Esophagus squamous epithelium (tissue), 4 donors: ENCODE measurements around the gene COX18.

Experiments
- CTCF ChIP-seq, 6 experiments: fragments of 450-650 bp in 4 of 6; fragments of 200-600 bp in 2 of 6; sonication (generic) in 2 of 6; IDR thresholded peaks; one replicate each; pipeline ENCODE4 v1.5.1; 2016 to 2019; ENCODE audit warnings: antibody characterized with exemption in 6 of 6, mild to moderate bottlenecking in 4 of 6, moderate library complexity in 4 of 6
- POLR2A ChIP-seq, 4 donors: fragments of 450-650 bp; IDR thresholded peaks; one replicate each; pipeline ENCODE4 v1.6.1; 2017; ENCODE audit warnings: antibody characterized with exemption in 4 of 4, mild to moderate bottlenecking in 4 of 4, moderate library complexity in 3 of 4

- TF ChIP-seq CTCF (IDR thresholded peaks at IDR 0.05): no peak
- TF ChIP-seq POLR2A (IDR thresholded peaks at IDR 0.05): no peak
Observed at GRCh38 chr4:73068491-73069337, 802 bp downstream of the COX18 start.
